OCI-LY1 (cell line): ENCODE data around the gene GALC.
A peak's percentile ranks its signal among the peaks of the same experiment; 100 is the strongest.

ENCODE experiments used
- H2AFZ ChIP-seq: fragments of 200-600 bp; sonication (generic), shearing (Covaris generic); 2 replicates; pipeline ENCODE4 v1.6.0; 2014; ENCODE audit warnings: antibody characterized with exemption, mild to moderate bottlenecking, low read length
- H3F3A ChIP-seq: fragments of 200-600 bp; sonication (generic), shearing (Covaris generic); 2 replicates; pipeline ENCODE4 v1.6.0; 2014; ENCODE audit warnings: mild to moderate bottlenecking, antibody characterized with exemption, low read length, moderate library complexity; ENCODE audit not compliant: insufficient read depth
- H3K27ac ChIP-seq: fragments of 200-600 bp; sonication (generic); 2 replicates; pipeline ENCODE4 v1.5.1; 2014; ENCODE audit warnings: low read length, mixed run types, mild to moderate bottlenecking, low read depth; ENCODE audit not compliant: poor library complexity, severe bottlenecking
- H3K27me3 ChIP-seq: fragments of 200-600 bp; sonication (generic); 2 replicates; pipeline ENCODE4 v1.6.0; 2014; ENCODE audit warnings: antibody characterized with exemption, mild to moderate bottlenecking, low read length, moderate library complexity; ENCODE audit not compliant: insufficient read depth
- H3K36me3 ChIP-seq: fragments of 200-600 bp; sonication (generic); 2 replicates; pipeline ENCODE4 v1.6.1; 2014; ENCODE audit warnings: mild to moderate bottlenecking, antibody characterized with exemption, low read length, moderate library complexity, mixed read lengths; ENCODE audit not compliant: insufficient read depth
- H3K4me1 ChIP-seq: fragments of 200-600 bp; sonication (generic); 2 replicates; pipeline ENCODE4 v1.5.1; 2014; ENCODE audit warnings: mild to moderate bottlenecking, low read length, moderate library complexity; ENCODE audit not compliant: insufficient read depth, severe bottlenecking
- H3K4me2 ChIP-seq: fragments of 200-600 bp; sonication (generic), shearing (Covaris generic); 2 replicates; pipeline ENCODE4 v1.6.1; 2014; ENCODE audit warnings: low read length
- H3K4me3 ChIP-seq: fragments of 200-600 bp; sonication (generic); 2 replicates; pipeline ENCODE4 v1.5.1; 2014; ENCODE audit warnings: low read length, low read depth, mild to moderate bottlenecking, mixed read lengths; ENCODE audit not compliant: poor library complexity, severe bottlenecking
- H3K79me2 ChIP-seq: fragments of 200-600 bp; shearing (Covaris generic); 2 replicates; pipeline ENCODE4 v1.6.1; 2016; ENCODE audit warnings: mixed run types, low read length, mixed read lengths; ENCODE audit not compliant: insufficient read depth
- H3K9ac ChIP-seq: fragments of 200-600 bp; sonication (generic), shearing (Covaris generic); 2 replicates; pipeline ENCODE4 v1.6.1; 2014; ENCODE audit warnings: mild to moderate bottlenecking, low read length, mixed read lengths
- H3K9me2 ChIP-seq: fragments of 200-600 bp; sonication (generic), shearing (Covaris generic); 2 replicates; pipeline ENCODE4 v1.6.1; 2014; ENCODE audit warnings: low read depth, mild to moderate bottlenecking, low read length, mixed read lengths
- H3K9me3 ChIP-seq: fragments of 200-600 bp; shearing (Covaris generic); 2 replicates; pipeline ENCODE4 v1.6.1; 2014; ENCODE audit warnings: low read length, mixed read lengths
- H4K20me1 ChIP-seq: fragments of 200-600 bp; sonication (generic), shearing (Covaris generic); 2 replicates; pipeline ENCODE4 v1.6.0; 2016; ENCODE audit warnings: mild to moderate bottlenecking, low read length; ENCODE audit not compliant: insufficient read depth
- CTCF ChIP-seq: fragments of 200-600 bp; sonication (generic), shearing (Covaris generic); IDR thresholded peaks from 2 replicates; pipeline ENCODE4 v1.5.1; 2017; ENCODE audit warnings: mild to moderate bottlenecking, antibody characterized with exemption, low read length, moderate library complexity, mixed read lengths
- EZH2 ChIP-seq: fragments of 200-600 bp; sonication (generic), shearing (Covaris generic); IDR thresholded peaks from 2 replicates; pipeline ENCODE4 v1.8.0; 2017; ENCODE audit warnings: borderline replicate concordance, mixed run types, mild to moderate bottlenecking, antibody characterized with exemption, low read length, moderate library complexity, mixed read lengths

The GALC gene

DNA sequence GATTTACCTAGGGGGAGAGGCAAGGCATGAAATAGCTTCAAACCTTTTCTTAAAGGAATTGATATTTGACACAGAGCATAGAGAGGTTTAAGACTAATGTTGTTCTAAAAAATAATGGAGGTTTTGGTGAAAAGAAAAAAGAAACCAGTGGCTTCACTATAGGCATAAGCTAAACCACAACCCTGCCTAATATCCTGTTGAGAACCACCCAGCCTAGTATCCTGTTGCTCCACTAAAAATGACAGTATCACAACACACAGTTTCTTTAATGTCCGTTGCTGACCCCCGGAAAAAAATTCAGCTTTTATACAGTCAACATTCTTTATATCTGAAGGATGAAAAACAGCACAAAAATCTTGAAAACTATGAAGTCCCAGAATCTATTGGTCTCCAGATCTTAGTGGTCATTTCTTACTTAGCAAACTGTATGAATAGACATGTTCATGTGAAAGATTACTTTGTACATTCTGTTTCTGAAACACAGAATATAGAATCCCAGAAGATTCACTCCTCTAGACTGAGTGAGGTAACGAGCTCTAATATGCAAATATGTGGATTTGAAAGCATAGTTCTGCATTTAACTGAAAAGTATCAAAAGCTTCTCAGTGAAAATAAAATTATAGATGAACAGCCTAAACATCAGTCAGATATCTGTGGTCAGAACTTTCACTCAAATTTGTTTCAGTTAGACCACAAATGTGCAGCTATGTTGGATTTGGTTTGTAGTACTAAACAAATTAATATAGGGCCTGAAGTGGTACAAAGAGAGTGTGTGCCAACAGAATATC lies 40.5 kb downstream of the GALC start:
- TF ChIP-seq EZH2 (no peak), CTCF (no peak)
- Histone ChIP-seq H3K4me1 (peaks cover 14% of the 10 kb centered on the region), H4K20me1 (no peaks in the 10 kb centered on the region), H3K36me3 (no peaks in the 10 kb centered on the region), H3K9me2 (no peaks in the 10 kb centered on the region), H3K9ac (no peak overlapping the region), H3K79me2 (no peaks in the 10 kb centered on the region), H3K4me2 (no peak overlapping the region), H3F3A (no peaks in the 10 kb centered on the region), H3K9me3 (no peaks in the 10 kb centered on the region), H2AFZ (no peak overlapping the region), H3K27me3 (no peaks in the 10 kb centered on the region), H3K27ac (peak overlapping the region; percentile 33), H3K4me3 (no peak overlapping the region)

DNA sequence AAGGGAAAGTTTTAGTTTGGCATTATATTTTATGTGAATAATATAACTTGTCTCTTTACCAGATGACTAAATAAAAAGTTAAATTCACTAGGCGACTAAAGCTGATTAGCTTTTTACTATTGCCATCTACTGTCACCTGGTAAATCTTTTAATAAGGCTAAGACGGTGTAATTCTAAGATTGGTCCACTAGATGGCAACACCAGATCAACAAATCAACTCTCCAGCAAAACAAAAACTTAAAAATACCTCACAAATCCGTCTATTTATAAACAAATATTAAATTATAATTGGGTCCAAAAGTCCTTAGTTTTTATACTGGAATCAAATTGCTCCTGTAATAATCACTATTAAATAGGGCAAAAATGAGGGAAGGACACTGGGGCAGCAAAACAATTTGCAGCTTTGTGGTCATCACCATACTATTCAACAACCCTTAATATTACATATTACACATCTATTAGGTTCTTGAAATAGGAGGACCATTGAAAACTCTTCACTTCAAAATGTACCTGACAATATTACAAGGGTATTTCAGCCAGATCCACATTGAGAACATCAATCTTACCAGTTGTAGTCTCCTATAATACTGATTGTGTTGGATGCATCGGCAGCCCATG lies 47.9 kb downstream of the GALC start:
- no peaks in the 10 kb centered on the region for H3K9me2 ChIP-seq
- H3K36me3 ChIP-seq: no peaks in the 10 kb centered on the region; the same call in 1 of the 2 replicates
- H3K4me3 ChIP-seq: no peak overlapping the region
- no peaks in the 10 kb centered on the region for H4K20me1 ChIP-seq
- no peaks in the 10 kb centered on the region for H3K4me1 ChIP-seq
- H2AFZ ChIP-seq: no peak overlapping the region
- no peaks in the 10 kb centered on the region for H3F3A ChIP-seq
- H3K9ac ChIP-seq: no peak overlapping the region
- no peak overlapping the region for H3K4me2 ChIP-seq
- TF ChIP-seq CTCF: peak; percentile 74
- no peak for TF ChIP-seq EZH2
- H3K27me3 ChIP-seq: no peaks in the 10 kb centered on the region
- H3K27ac ChIP-seq: no peak overlapping the region
- no peaks in the 10 kb centered on the region for H3K9me3 ChIP-seq
- no peaks in the 10 kb centered on the region for H3K79me2 ChIP-seq

DNA sequence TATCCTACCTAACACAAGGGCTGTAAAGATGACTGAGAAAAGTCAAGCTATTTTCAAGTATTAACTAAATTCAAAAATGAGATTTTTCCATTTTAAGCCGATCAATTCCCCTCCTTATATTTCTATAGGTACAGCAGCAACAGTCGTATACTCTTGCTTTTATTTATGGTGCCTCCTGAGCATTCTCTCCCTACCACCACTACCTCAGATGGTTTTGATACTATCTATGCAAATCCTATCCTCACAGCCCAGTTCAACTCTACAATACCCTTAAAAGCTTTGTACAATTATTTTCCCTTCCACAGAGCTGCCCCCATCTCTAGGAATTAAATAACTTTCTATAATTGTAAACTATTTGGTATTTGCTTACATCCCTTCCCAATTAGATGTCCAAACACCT lies 52.1 kb downstream of the GALC start:
- Histone ChIP-seq H3K9ac (no peak overlapping the region), H3K9me2 (no peaks in the 10 kb centered on the region), H4K20me1 (no peaks in the 10 kb centered on the region), H3K27ac (no peak overlapping the region), H3K4me3 (no peak overlapping the region), H2AFZ (no peak overlapping the region), H3K4me2 (no peak overlapping the region), H3K9me3 (no peaks in the 10 kb centered on the region), H3K27me3 (no peaks in the 10 kb centered on the region), H3K79me2 (no peaks in the 10 kb centered on the region), H3K36me3 (no peaks in the 10 kb centered on the region; the same call in 1 of the 2 replicates), H3F3A (no peaks in the 10 kb centered on the region), H3K4me1 (no peaks in the 10 kb centered on the region)
- TF ChIP-seq EZH2 (no peak), CTCF (no peak)
